ENCODE data around the gene C6orf52. TPM values are rescaled to one million over a fixed set of nuclear protein-coding genes. Genes with fewer than 3 reads are reported as not detected.

Gene C6orf52
- total and polyA plus RNA-seq, 9 of the 15 experiments (the other 6 are each of a cell fraction or from before 2014, with no cell fraction given): 6.7 to 37.0 (median 11.1) TPM

- H3K4me3 ChIP-seq: no peak overlapping the region
- DNase-seq (ENCODE audit: extremely low read depth in 1 of 4, low spot score in 3 of 4): peak in 2 of 4 experiments; percentile 31 to 63
- TF ChIP-seq ZNF766 (CRISPR knock-in tag; conservative IDR thresholded peaks at IDR 0.05): no peak
- TF ChIP-seq ATF3 (IDR thresholded peaks at IDR 0.05): peak; percentile 85
- TF ChIP-seq ATF3 (CRISPR knock-in tag; conservative IDR thresholded peaks at IDR 0.05): no peak
- no peak for TF ChIP-seq SAFB (IDR thresholded peaks at IDR 0.05; ENCODE audit: borderline replicate concordance, low read depth, low read length)
- no peak for TF ChIP-seq TBL1XR1 (IDR thresholded peaks at IDR 0.05; ENCODE audit: low read length in 2 of 2)
- no peak for TF ChIP-seq ZNF318 (IDR thresholded peaks at IDR 0.05; ENCODE audit: borderline replicate concordance in 1 of 2, low read depth in 1 of 2)
- no peak for TF ChIP-seq MTA1 (IDR thresholded peaks at IDR 0.05; ENCODE audit: borderline replicate concordance)
- peak; percentile 36; the same call in 1 of the 2 replicates for TF ChIP-seq TEAD4 (IDR thresholded peaks at IDR 0.05; ENCODE audit: low read length)
- TF ChIP-seq TEAD4 (CRISPR knock-in tag; IDR thresholded peaks at IDR 0.05; ENCODE audit: borderline replicate concordance): no peak
- no peak for TF ChIP-seq ZNF77 (CRISPR knock-in tag; IDR thresholded peaks at IDR 0.05)
- TF ChIP-seq ZEB2 (IDR thresholded peaks at IDR 0.05): peak; percentile 58; the same call in 1 of the 2 replicates
- no peak for TF ChIP-seq RBM25 (IDR thresholded peaks at IDR 0.05; ENCODE audit: low read depth, low read length, severe bottlenecking)
- TF ChIP-seq TRIM24 (IDR thresholded peaks at IDR 0.05): peak in 1 of 2 experiments; percentile 31; a peak in 1 of 4 replicates
These were observed 61.2 kb downstream of the C6orf52 start for GRCh38 chr6:10633216-10633615.

More at GRCh38 chr6:10633216-10633615, 61.2 kb downstream of the C6orf52 start:
- ChIA-PET CTCF (ENCODE audit: low intra/inter-chr PET ratio) (no interaction called here), POLR2A (no interaction called here)
- peak; percentile 90 for ATAC-seq
- Histone ChIP-seq H2AFZ (ENCODE audit: low read depth, low read length) (peak overlapping the region; percentile 54; the same call in 1 of the 2 replicates), H3K9me3 (replicated peaks; ENCODE audit: control insufficient read depth, insufficient read depth, low read depth, low read length) (no peaks in the 10 kb centered on the region), H3K4me1 (replicated peaks in 1 of 2; ENCODE audit: control insufficient read depth in 2 of 2, insufficient read depth in 2 of 2, low read length in 2 of 2) (peaks cover 0 to 13% of the 10 kb centered on the region in 2 experiments; a peak in 2 of 5 replicates), H3K27me3 (ENCODE audit: control insufficient read depth in 2 of 2, insufficient read depth in 2 of 2, low read length in 2 of 2) (no peaks in the 10 kb centered on the region), H4K20me1 (replicated peaks; ENCODE audit: control insufficient read depth, insufficient read depth, low read length) (no peaks in the 10 kb centered on the region), H3K9ac (ENCODE audit: insufficient read depth in 1 of 2, low read depth in 2 of 2, low read length in 2 of 2) (no peak overlapping the region), H3K36me3 (ENCODE audit: control insufficient read depth, insufficient read depth, low read length) (no peaks in the 10 kb centered on the region), H3K79me2 (ENCODE audit: control insufficient read depth, insufficient read depth, low read length) (no peaks in the 10 kb centered on the region), H3K9me1 (ENCODE audit: control insufficient read depth, insufficient read depth, low read length) (no peaks in the 10 kb centered on the region), H3K27ac (ENCODE audit: extremely low read depth, low read depth, low read length) (peak overlapping the region; percentile 23; the same call in 1 of the 3 replicates), H3K4me2 (ENCODE audit: insufficient read depth, low read length) (no peak overlapping the region; the same call in 1 of the 2 replicates)
- BruUV-seq (replicated peaks): no TSS peak
- no peak for FAIRE-seq
- in situ Hi-C loops (cut with MboI): no loop called here
- intact Hi-C loops (cut with micrococcal nuclease): no loop called here
- 6% methylated on average over 1 of the region's 1 CpG for WGBS (ENCODE audit: insufficient coverage, low coverage, missing lambda C conversion rate)
